Activated T-helper 2 cell treated with anti-CD3 and anti-CD28 coated beads, Interferon-gamma antibody, Interleukin-2, Interleukin-4, amounts not matched to agents 10 μg/mL and 5 μg/mL and 100 μg/mL, durations not matched to agents 14 hours and 24 hours and 36 hours (primary cell): ENCODE measurements around the gene MAGEB16. TPM values are rescaled to one million over a fixed set of nuclear protein-coding genes. Genes with fewer than 3 reads are reported as not detected.

Experiments used
- total RNA-seq: library from RNA; stranded (reverse); gene quantifications from 2 replicates; pipeline ENCODE4 v1.2.3, GENCODE V29; 2022

MAGEB16 gene
- total RNA-seq, 1 donor from 2014 or later, result not detected

Other genes with a start within 250 kb of the MAGEB16 start
- not detected in 2 replicates for gene CFAP47, start 121.4 kb downstream of the MAGEB16 start, total RNA-seq